Omental fat pad (tissue), 4 donors: ENCODE results near the gene GAGE10. TPM values are rescaled to one million over a fixed set of nuclear protein-coding genes. Genes with fewer than 3 reads are reported as not detected.

ENCODE experiments used
- ATAC-seq: fragments of 150-250 bp; one replicate; pipeline ENCODE4 v1.9.1; 2016; ENCODE audit warnings: mild to moderate bottlenecking, moderate library complexity; ENCODE audit not compliant: low FRiP score
- DNase-seq: peaks from one replicate; pipeline ENCODE4 v3.0.0-alpha.2; 2019; ENCODE audit warnings: low spot score
- CTCF ChIP-seq, 3 donors: fragments of 450-650 bp; IDR thresholded peaks; one replicate each; pipeline ENCODE4 v1.5.1; 2016 to 2017; ENCODE audit warnings: antibody characterized with exemption in 3 of 3, mild to moderate bottlenecking in 3 of 3, moderate library complexity in 2 of 3
- total RNA-seq, 4 donors: library from RNA; depleted of rRNA; stranded (reverse); fragments of >200 nt; gene quantifications; one replicate each; pipeline ENCODE4 v1.1.0, GENCODE V29; 2016

Gene GAGE10
- total RNA-seq, 4 donors from 2014 or later = not detected

GRCh38 chrX:49276207-49276606 is 27.2 kb upstream of the GAGE10 start:
- DNase-seq = no peak
- no peak for TF ChIP-seq CTCF (IDR thresholded peaks at IDR 0.05)
- no peak for ATAC-seq

GRCh38 chrX:49276671-49277534 is 26.5 kb upstream of the GAGE10 start:
- TF ChIP-seq CTCF (IDR thresholded peaks at IDR 0.05) = no peak
- no peak for ATAC-seq
- DNase-seq = no peak

GRCh38 chrX:49277535-49277830 is 26.0 kb upstream of the GAGE10 start:
- no peak for TF ChIP-seq CTCF (IDR thresholded peaks at IDR 0.05)
- DNase-seq (no peak), ATAC-seq (no peak)

GRCh38 chrX:49278081-49278480 is 25.4 kb upstream of the GAGE10 start:
- ATAC-seq (no peak), DNase-seq (no peak)
- TF ChIP-seq CTCF (IDR thresholded peaks at IDR 0.05) = no peak

GRCh38 chrX:49282647-49283011 is 20.8 kb upstream of the GAGE10 start:
- no peak for TF ChIP-seq CTCF (IDR thresholded peaks at IDR 0.05)
- DNase-seq (no peak), ATAC-seq (peak; percentile 54)

- no peak for ATAC-seq
- TF ChIP-seq CTCF (IDR thresholded peaks at IDR 0.05) = no peak
- DNase-seq = no peak
These were observed 19.2 kb upstream of the GAGE10 start for GRCh38 chrX:49284212-49284611.

GRCh38 chrX:49286136-49286535 is 17.3 kb upstream of the GAGE10 start:
- ATAC-seq = peak; percentile 22
- TF ChIP-seq CTCF (IDR thresholded peaks at IDR 0.05) = no peak
- DNase-seq = no peak
